ENCODE measurements around the gene CGB8.
A peak's percentile ranks its signal among the peaks of the same experiment; 100 is the strongest.
"Not testable (repeated sequence)": the region's sequence is repeated elsewhere in the genome, so short reads cannot be mapped to it uniquely, and the experiment has no call there.

CGB8 gene

GRCh38 chr19:49030323-49030722 lies 18.6 kb downstream of the CGB8 start:
- H3K4me3 ChIP-seq; DNase-seq (ENCODE audit: low spot score in 2 of 2); H3K9me3 ChIP-seq; H3K27me3 ChIP-seq (ENCODE audit: low read depth); H3K4me1 ChIP-seq; H3K36me3 ChIP-seq (replicated peaks); in situ Hi-C loops (cut with MboI; ENCODE audit: low sequenced_read_pairs): not testable (repeated sequence)

GRCh38 chr19:49029749-49030148 lies 19.2 kb downstream of the CGB8 start:
- H3K9me3 ChIP-seq; DNase-seq (ENCODE audit: low spot score in 2 of 2); H3K27me3 ChIP-seq (ENCODE audit: low read depth); H3K4me3 ChIP-seq; H3K4me1 ChIP-seq; H3K36me3 ChIP-seq (replicated peaks); in situ Hi-C loops (cut with MboI; ENCODE audit: low sequenced_read_pairs): not testable (repeated sequence)

GRCh38 chr19:49028686-49029085 lies 20.2 kb downstream of the CGB8 start:
- H3K36me3 ChIP-seq (replicated peaks); H3K4me1 ChIP-seq; in situ Hi-C loops (cut with MboI; ENCODE audit: low sequenced_read_pairs); H3K27me3 ChIP-seq (ENCODE audit: low read depth); H3K9me3 ChIP-seq; H3K4me3 ChIP-seq; DNase-seq (ENCODE audit: low spot score in 2 of 2): not testable (repeated sequence)

- H3K36me3 ChIP-seq (replicated peaks); in situ Hi-C loops (cut with MboI; ENCODE audit: low sequenced_read_pairs); H3K27me3 ChIP-seq (ENCODE audit: low read depth); H3K4me3 ChIP-seq; H3K4me1 ChIP-seq; DNase-seq (ENCODE audit: low spot score in 2 of 2); H3K9me3 ChIP-seq: not testable (repeated sequence)
Measured at GRCh38 chr19:49025599-49025998, 23.3 kb downstream of the CGB8 start.

- H3K4me3 ChIP-seq; H3K4me1 ChIP-seq; DNase-seq (ENCODE audit: low spot score in 2 of 2); H3K9me3 ChIP-seq; in situ Hi-C loops (cut with MboI; ENCODE audit: low sequenced_read_pairs); H3K27me3 ChIP-seq (ENCODE audit: low read depth); H3K36me3 ChIP-seq (replicated peaks): not testable (repeated sequence)
Measured at GRCh38 chr19:49025088-49025487, 23.8 kb downstream of the CGB8 start.

GRCh38 chr19:49024233-49024632 lies 24.7 kb downstream of the CGB8 start, which contains the start of gene CGB3:
Gene CGB3 (minus strand): TSS chr19:49024333. CDS start chr19:49023971, 362 bp downstream.
- H3K27me3 ChIP-seq (ENCODE audit: low read depth); H3K4me3 ChIP-seq; DNase-seq (ENCODE audit: low spot score in 2 of 2); H3K9me3 ChIP-seq; in situ Hi-C loops (cut with MboI; ENCODE audit: low sequenced_read_pairs); H3K4me1 ChIP-seq; H3K36me3 ChIP-seq (replicated peaks): not testable (repeated sequence)

- H3K9me3 ChIP-seq, result no peaks in the 10 kb centered on the region
- no peaks in the 10 kb centered on the region for H3K27me3 ChIP-seq (ENCODE audit: low read depth)
- H3K36me3 ChIP-seq (replicated peaks), result no peaks in the 10 kb centered on the region
- no peak for DNase-seq (ENCODE audit: low spot score in 2 of 2)
- in situ Hi-C loops (cut with MboI; ENCODE audit: low sequenced_read_pairs), result no loop called here
- peaks cover 10% of the 10 kb centered on the region for H3K4me1 ChIP-seq
- H3K4me3 ChIP-seq, result no peak overlapping the region
Measured at GRCh38 chr19:49022116-49022515, 26.8 kb downstream of the CGB8 start.

GRCh38 chr19:49020931-49021895 lies 27.7 kb downstream of the CGB8 start:
- peaks cover 10% of the 10 kb centered on the region for H3K4me1 ChIP-seq
- in situ Hi-C loops (cut with MboI; ENCODE audit: low sequenced_read_pairs), result no loop called here
- H3K27me3 ChIP-seq (ENCODE audit: low read depth), result no peaks in the 10 kb centered on the region
- no peaks in the 10 kb centered on the region; the same call in 1 of the 2 replicates for H3K36me3 ChIP-seq (replicated peaks)
- H3K9me3 ChIP-seq, result no peaks in the 10 kb centered on the region
- DNase-seq (ENCODE audit: low spot score in 2 of 2), result peak in 1 of 2 experiments; percentile 23
- H3K4me3 ChIP-seq, result no peak overlapping the region

GRCh38 chr19:49020342-49020741 lies 28.6 kb downstream of the CGB8 start:
- in situ Hi-C loops (cut with MboI; ENCODE audit: low sequenced_read_pairs), result no loop called here
- Histone ChIP-seq H3K4me3 (no peak overlapping the region), H3K36me3 (replicated peaks) (peaks cover 6% of the 10 kb centered on the region)

GRCh38 chr19:49019242-49019932 lies 29.5 kb downstream of the CGB8 start:
- DNase-seq (ENCODE audit: low spot score in 2 of 2), result peak; percentile 67 to 90
- Histone ChIP-seq H3K4me1 (peaks cover 10% of the 10 kb centered on the region), H3K36me3 (replicated peaks) (peaks cover 16% of the 10 kb centered on the region), H3K4me3 (peak overlapping the region; percentile 33), H3K9me3 (no peaks in the 10 kb centered on the region), H3K27me3 (ENCODE audit: low read depth) (no peaks in the 10 kb centered on the region)
- in situ Hi-C loops (cut with MboI; ENCODE audit: low sequenced_read_pairs), result no loop called here

More at GRCh38 chr19:49020342-49020741, 28.6 kb downstream of the CGB8 start:
- Histone ChIP-seq H3K9me3 (no peaks in the 10 kb centered on the region), H3K4me1 (peaks cover 10% of the 10 kb centered on the region), H3K27me3 (ENCODE audit: low read depth) (no peaks in the 10 kb centered on the region)
- DNase-seq (ENCODE audit: low spot score in 2 of 2), result peak in 1 of 2 experiments; percentile 41

- H3K4me1 ChIP-seq, result peaks cover 10% of the 10 kb centered on the region
Measured at GRCh38 chr19:49018388-49019241, 30.3 kb downstream of the CGB8 start.

GRCh38 chr19:49017666-49018351 lies 31.1 kb downstream of the CGB8 start:
- no peaks in the 10 kb centered on the region for H3K9me3 ChIP-seq
- H3K27me3 ChIP-seq (ENCODE audit: low read depth), result no peaks in the 10 kb centered on the region
- peaks cover 10% of the 10 kb centered on the region for H3K4me1 ChIP-seq
- H3K4me3 ChIP-seq, result peak overlapping the region; percentile 29
- peaks cover 28% of the 10 kb centered on the region for H3K36me3 ChIP-seq (replicated peaks)
- in situ Hi-C loops (cut with MboI; ENCODE audit: low sequenced_read_pairs), result no loop called here
- DNase-seq (ENCODE audit: low spot score in 2 of 2), result peak; percentile 65 to 83

More at GRCh38 chr19:49018388-49019241, 30.3 kb downstream of the CGB8 start:
- H3K27me3 ChIP-seq (ENCODE audit: low read depth); H3K9me3 ChIP-seq; in situ Hi-C loops (cut with MboI; ENCODE audit: low sequenced_read_pairs): not testable (repeated sequence)
- Histone ChIP-seq H3K36me3 (replicated peaks) (peaks cover 24% of the 10 kb centered on the region), H3K4me3 (peak overlapping the region; percentile 33)
- peak in 1 of 2 experiments; percentile 26 for DNase-seq (ENCODE audit: low spot score in 2 of 2)

Data from HAP-1 (cell line).